ENCODE measurements around the gene TGM2.

Gene TGM2

GRCh38 chr20:38144974-38145728 is 19.9 kb downstream of the TGM2 start:
- no peak for DNase-seq (ENCODE audit: low spot score)

- no peak for DNase-seq (ENCODE audit: low spot score)
These were observed 20.5 kb downstream of the TGM2 start for GRCh38 chr20:38144598-38144973.

GRCh38 chr20:38143646-38144554 is 21.2 kb downstream of the TGM2 start:
- DNase-seq (ENCODE audit: low spot score) = no peak

- DNase-seq (ENCODE audit: low spot score) = no peak
These were observed 21.8 kb downstream of the TGM2 start for GRCh38 chr20:38143238-38143645.

- no peak for DNase-seq (ENCODE audit: low spot score)
These were observed 23.1 kb downstream of the TGM2 start for GRCh38 chr20:38141889-38142494.

- no peak for DNase-seq (ENCODE audit: low spot score)
These were observed 23.7 kb downstream of the TGM2 start for GRCh38 chr20:38141204-38141888.

- DNase-seq (ENCODE audit: low spot score) = no peak
These were observed 24.9 kb downstream of the TGM2 start for GRCh38 chr20:38139977-38140753.

- DNase-seq (ENCODE audit: low spot score) = no peak
These were observed 25.7 kb downstream of the TGM2 start for GRCh38 chr20:38139156-38139912.

GRCh38 chr20:38138086-38138778 is 26.8 kb downstream of the TGM2 start:
- DNase-seq (ENCODE audit: low spot score) = no peak

- no peak for DNase-seq (ENCODE audit: low spot score)
These were observed 27.5 kb downstream of the TGM2 start for GRCh38 chr20:38137441-38138037.

GRCh38 chr20:38136421-38137245 is 28.4 kb downstream of the TGM2 start:
- no peak for DNase-seq (ENCODE audit: low spot score)

- DNase-seq (ENCODE audit: low spot score) = no peak
These were observed 29.2 kb downstream of the TGM2 start for GRCh38 chr20:38135651-38136420.

- no peak for DNase-seq (ENCODE audit: low spot score)
These were observed 29.8 kb downstream of the TGM2 start for GRCh38 chr20:38135271-38135650.

GRCh38 chr20:38134427-38135270 is 30.4 kb downstream of the TGM2 start:
- DNase-seq (ENCODE audit: low spot score) = no peak

- no peak for DNase-seq (ENCODE audit: low spot score)
These were observed 31.2 kb downstream of the TGM2 start for GRCh38 chr20:38133680-38134426.

- no peak for DNase-seq (ENCODE audit: low spot score)
These were observed 32.1 kb downstream of the TGM2 start for GRCh38 chr20:38132910-38133501.

Measured in activated CD4-positive, alpha-beta T cell treated with anti-CD3 and anti-CD28 coated beads, Interleukin-2, Interleukin-4, amounts not matched to agents 100 ng/mL and 50 ng/mL, durations not matched to agents 16 hours and 8 hours (primary cell).